Activated T-helper 2 cell treated with anti-CD3 and anti-CD28 coated beads, Interferon-gamma antibody, Interleukin-2, Interleukin-4, amounts not matched to agents 10 μg/mL and 5 μg/mL and 100 μg/mL, durations not matched to agents 14 hours and 24 hours and 36 hours (primary cell): Measurements from ENCODE around the gene SKAP1. TPM values are rescaled to one million over a fixed set of nuclear protein-coding genes. Genes with fewer than 3 reads are reported as not detected.
"Not testable (repeated sequence)": the region's sequence is repeated elsewhere in the genome, so short reads cannot be mapped to it uniquely, and the experiment has no call there.

Experiments used
- DNase-seq: peaks from one replicate; pipeline ENCODE4 v3.0.0; 2021; ENCODE audit warnings: low spot score
- H3K27ac Mint-ChIP-seq: one replicate; pipeline ENCODE4 v1.8.0; 2021; ENCODE audit warnings: mixed read lengths
- H3K27me3 Mint-ChIP-seq: one replicate; pipeline ENCODE4 v1.8.0; 2021; ENCODE audit warnings: low read depth, mixed read lengths
- H3K36me3 Mint-ChIP-seq: one replicate; pipeline ENCODE4 v1.8.0; 2021; ENCODE audit warnings: low read depth, mixed read lengths
- H3K4me1 Mint-ChIP-seq: one replicate; pipeline ENCODE4 v1.8.0; 2021; ENCODE audit warnings: low read depth, mixed read lengths
- H3K4me3 Mint-ChIP-seq: one replicate; pipeline ENCODE4 v1.8.0; 2021; ENCODE audit warnings: low read depth, mild to moderate bottlenecking, moderate library complexity, mixed read lengths
- H3K9me3 Mint-ChIP-seq: one replicate; pipeline ENCODE4 v1.8.0; 2021; ENCODE audit warnings: mixed read lengths
- intact Hi-C: fragments of 100-400 bp; cut with micrococcal nuclease; formaldehyde crosslinking; loops from one replicate; pipeline ENCODE4 v1.15.1; 2023
- total RNA-seq: library from RNA; stranded (reverse); gene quantifications from 2 replicates; pipeline ENCODE4 v1.2.3, GENCODE V29; 2022

SKAP1 gene
- total RNA-seq, 1 donor from 2014 or later = 60.5 TPM

GRCh38 chr17:48294806-48295361 is 135.1 kb downstream of the SKAP1 start:
- intact Hi-C loops = no loop called here
- Mint-ChIP-seq H3K36me3 (peaks cover 13% of the 10 kb centered on the region), H3K27me3 (no peaks in the 10 kb centered on the region), H3K27ac (peak overlapping the region; percentile 90), H3K4me3 (peak overlapping the region; percentile 69), H3K4me1 (peaks cover 48% of the 10 kb centered on the region), H3K9me3 (no peaks in the 10 kb centered on the region)
- DNase-seq = no peak

GRCh38 chr17:48294020-48294805 is 135.8 kb downstream of the SKAP1 start:
- Mint-ChIP-seq H3K4me3 (peak overlapping the region; percentile 69), H3K36me3 (peaks cover 13% of the 10 kb centered on the region), H3K27ac (peak overlapping the region; percentile 90), H3K9me3 (no peaks in the 10 kb centered on the region), H3K27me3 (no peaks in the 10 kb centered on the region), H3K4me1 (peaks cover 43% of the 10 kb centered on the region)
- no peak for DNase-seq
- intact Hi-C loops = no loop called here

- H3K27ac Mint-ChIP-seq = no peak overlapping the region
- intact Hi-C loops = no loop called here
- no peaks in the 10 kb centered on the region for H3K9me3 Mint-ChIP-seq
- DNase-seq = no peak
- peaks cover 13% of the 10 kb centered on the region for H3K36me3 Mint-ChIP-seq
- H3K27me3 Mint-ChIP-seq = no peaks in the 10 kb centered on the region
- no peak overlapping the region for H3K4me3 Mint-ChIP-seq
- H3K4me1 Mint-ChIP-seq = peaks cover 39% of the 10 kb centered on the region
Observed at GRCh38 chr17:48293319-48294019, 136.5 kb downstream of the SKAP1 start.

GRCh38 chr17:48290378-48290777 is 139.6 kb downstream of the SKAP1 start:
- intact Hi-C loops = no loop called here
- H3K9me3 Mint-ChIP-seq = no peaks in the 10 kb centered on the region
- no peak for DNase-seq
- H3K27ac Mint-ChIP-seq = no peak overlapping the region
- H3K4me1 Mint-ChIP-seq = peaks cover 22% of the 10 kb centered on the region
- H3K27me3 Mint-ChIP-seq = no peaks in the 10 kb centered on the region
- H3K4me3 Mint-ChIP-seq = no peak overlapping the region
- peaks cover 11% of the 10 kb centered on the region for H3K36me3 Mint-ChIP-seq

GRCh38 chr17:48286917-48287316 is 143.1 kb downstream of the SKAP1 start:
- H3K27ac Mint-ChIP-seq, DNase-seq, H3K36me3 Mint-ChIP-seq, H3K27me3 Mint-ChIP-seq, H3K9me3 Mint-ChIP-seq, H3K4me3 Mint-ChIP-seq, intact Hi-C loops: not testable (repeated sequence)
- H3K4me1 Mint-ChIP-seq = peaks cover 11% of the 10 kb centered on the region

GRCh38 chr17:48285614-48286013 is 144.4 kb downstream of the SKAP1 start:
- H3K27me3 Mint-ChIP-seq = no peaks in the 10 kb centered on the region
- H3K4me1 Mint-ChIP-seq = peaks cover 11% of the 10 kb centered on the region
- intact Hi-C loops = no loop called here
- peaks cover under 1% of the 10 kb centered on the region for H3K36me3 Mint-ChIP-seq
- no peaks in the 10 kb centered on the region for H3K9me3 Mint-ChIP-seq
- no peak overlapping the region for H3K4me3 Mint-ChIP-seq
- H3K27ac Mint-ChIP-seq = no peak overlapping the region
- DNase-seq = no peak

- intact Hi-C loops = no loop called here
- Mint-ChIP-seq H3K4me3 (no peak overlapping the region), H3K27ac (no peak overlapping the region), H3K9me3 (no peaks in the 10 kb centered on the region), H3K27me3 (no peaks in the 10 kb centered on the region), H3K36me3 (peaks cover 2% of the 10 kb centered on the region), H3K4me1 (peaks cover 8% of the 10 kb centered on the region)
- DNase-seq = no peak
Observed at GRCh38 chr17:48283907-48284306, 146.1 kb downstream of the SKAP1 start.

- DNase-seq = no peak
- no peak overlapping the region for H3K27ac Mint-ChIP-seq
- H3K9me3 Mint-ChIP-seq = no peaks in the 10 kb centered on the region
- no peaks in the 10 kb centered on the region for H3K27me3 Mint-ChIP-seq
- peaks cover 9% of the 10 kb centered on the region for H3K4me1 Mint-ChIP-seq
- no peak overlapping the region for H3K4me3 Mint-ChIP-seq
- peaks cover 6% of the 10 kb centered on the region for H3K36me3 Mint-ChIP-seq
- intact Hi-C loops = no loop called here
Observed at GRCh38 chr17:48283411-48283810, 146.6 kb downstream of the SKAP1 start.

- DNase-seq = no peak
- H3K36me3 Mint-ChIP-seq = peaks cover 6% of the 10 kb centered on the region
- H3K4me1 Mint-ChIP-seq = peaks cover 9% of the 10 kb centered on the region
- no peaks in the 10 kb centered on the region for H3K27me3 Mint-ChIP-seq
- H3K4me3 Mint-ChIP-seq = no peak overlapping the region
- no peaks in the 10 kb centered on the region for H3K9me3 Mint-ChIP-seq
- intact Hi-C loops = no loop called here
- H3K27ac Mint-ChIP-seq = no peak overlapping the region
Observed at GRCh38 chr17:48282303-48282702, 147.7 kb downstream of the SKAP1 start.

GRCh38 chr17:48278760-48279491 is 151.1 kb downstream of the SKAP1 start:
- Mint-ChIP-seq H3K4me1 (peaks cover 21% of the 10 kb centered on the region), H3K27ac (no peak overlapping the region), H3K9me3 (no peaks in the 10 kb centered on the region), H3K36me3 (peaks cover 20% of the 10 kb centered on the region), H3K27me3 (no peaks in the 10 kb centered on the region), H3K4me3 (no peak overlapping the region)
- intact Hi-C loops = no loop called here
- no peak for DNase-seq

- DNase-seq = no peak
- H3K36me3 Mint-ChIP-seq = peaks cover 20% of the 10 kb centered on the region
- no peak overlapping the region for H3K27ac Mint-ChIP-seq
- H3K4me1 Mint-ChIP-seq = peaks cover 14% of the 10 kb centered on the region
- no peaks in the 10 kb centered on the region for H3K27me3 Mint-ChIP-seq
- H3K9me3 Mint-ChIP-seq = no peaks in the 10 kb centered on the region
- intact Hi-C loops = no loop called here
- H3K4me3 Mint-ChIP-seq = no peak overlapping the region
Observed at GRCh38 chr17:48276776-48277175, 153.2 kb downstream of the SKAP1 start.

GRCh38 chr17:48270899-48271298 is 159.1 kb downstream of the SKAP1 start:
- no peak overlapping the region for H3K4me3 Mint-ChIP-seq
- peaks cover 11% of the 10 kb centered on the region for H3K36me3 Mint-ChIP-seq
- no peaks in the 10 kb centered on the region for H3K9me3 Mint-ChIP-seq
- DNase-seq = no peak
- intact Hi-C loops = no loop called here
- H3K27ac Mint-ChIP-seq = no peak overlapping the region
- H3K27me3 Mint-ChIP-seq = no peaks in the 10 kb centered on the region
- H3K4me1 Mint-ChIP-seq = peaks cover 12% of the 10 kb centered on the region
